H9 (cell line): ENCODE measurements around the gene ABHD14A. TPM values are rescaled to one million over a fixed set of nuclear protein-coding genes. Genes with fewer than 3 reads are reported as not detected.

ENCODE experiments used
- DNase-seq: peaks from one replicate; pipeline ENCODE4 v3.0.0-alpha.2; 2017
- H2AFZ ChIP-seq: one replicate; pipeline ENCODE4 v1.6.1; 2013; ENCODE audit warnings: mild to moderate bottlenecking, low read length, control low read depth, moderate library complexity
- H2AK5ac ChIP-seq: 2 replicates; pipeline ENCODE4 v1.6.1; 2013; ENCODE audit warnings: low read length, control low read depth, mixed read lengths; ENCODE audit not compliant: insufficient read length
- H2BK120ac ChIP-seq: one replicate; pipeline ENCODE4 v1.6.1; 2013; ENCODE audit warnings: low read depth, mild to moderate bottlenecking, low read length, control low read depth, inconsistent platforms; ENCODE audit not compliant: poor library complexity, severe bottlenecking
- H2BK12ac ChIP-seq: 2 replicates; pipeline ENCODE4 v1.6.1; 2013; ENCODE audit warnings: low read length, control low read depth, mixed read lengths, low read depth; ENCODE audit not compliant: insufficient read length
- H2BK15ac ChIP-seq: 2 replicates; pipeline ENCODE4 v1.6.1; 2013; ENCODE audit warnings: low read depth, low read length, control low read depth
- H2BK20ac ChIP-seq: one replicate; pipeline ENCODE4 v1.6.1; 2013; ENCODE audit warnings: low read depth, mild to moderate bottlenecking, low read length, control low read depth, inconsistent platforms; ENCODE audit not compliant: poor library complexity, severe bottlenecking
- H2BK5ac ChIP-seq: 2 replicates; pipeline ENCODE4 v1.6.1; 2013; ENCODE audit warnings: low read length, control low read depth, mixed read lengths; ENCODE audit not compliant: insufficient read length
- H3K14ac ChIP-seq: 2 replicates; pipeline ENCODE4 v1.6.1; 2013; ENCODE audit warnings: low read length, control low read depth; ENCODE audit not compliant: insufficient read depth
- H3K18ac ChIP-seq: 2 replicates; pipeline ENCODE4 v1.6.1; 2013; ENCODE audit warnings: low read depth, mild to moderate bottlenecking, mixed read lengths, low read length, control low read depth; ENCODE audit not compliant: insufficient read length
- H3K23ac ChIP-seq: 2 replicates; pipeline ENCODE4 v1.6.1; 2013; ENCODE audit warnings: low read length, control low read depth, mixed read lengths, low read depth; ENCODE audit not compliant: insufficient read length
- H3K23me2 ChIP-seq: 2 replicates; pipeline ENCODE4 v1.6.1; 2013; ENCODE audit warnings: low read depth, mild to moderate bottlenecking, mixed read lengths, low read length, control low read depth; ENCODE audit not compliant: insufficient read length, poor library complexity, severe bottlenecking
- H3K27ac ChIP-seq: 2 replicates; pipeline ENCODE4 v1.5.1; 2013; ENCODE audit warnings: low read length, control low read depth, mixed read lengths, low read depth; ENCODE audit not compliant: insufficient read length
- H3K27me3 ChIP-seq: 2 replicates; pipeline ENCODE4 v1.6.1; 2013; ENCODE audit warnings: low read length, control low read depth, inconsistent platforms; ENCODE audit not compliant: insufficient read depth
- H3K4ac ChIP-seq: 2 replicates; pipeline ENCODE4 v1.6.1; 2013; ENCODE audit warnings: low read depth, mild to moderate bottlenecking, control low read depth, inconsistent platforms, low read length, moderate library complexity
- H3K4me1 ChIP-seq: 2 replicates; pipeline ENCODE4 v1.6.1; 2013; ENCODE audit warnings: low read length, control low read depth, inconsistent platforms; ENCODE audit not compliant: insufficient read depth
- H3K4me2 ChIP-seq: 2 replicates; pipeline ENCODE4 v1.6.1; 2013; ENCODE audit warnings: low read length, control low read depth, mixed read lengths; ENCODE audit not compliant: insufficient read length, insufficient read depth
- H3K56ac ChIP-seq: 2 replicates; pipeline ENCODE4 v1.6.1; 2013; ENCODE audit warnings: low read depth, mild to moderate bottlenecking, mixed read lengths, low read length, control low read depth; ENCODE audit not compliant: insufficient read length
- H3K79me1 ChIP-seq: 2 replicates; pipeline ENCODE4 v1.6.1; 2013; ENCODE audit warnings: low read depth, mild to moderate bottlenecking, moderate library complexity, low read length, control low read depth, inconsistent platforms; ENCODE audit not compliant: insufficient read depth, poor library complexity, severe bottlenecking
- H3K79me2 ChIP-seq: 2 replicates; pipeline ENCODE4 v1.6.1; 2013; ENCODE audit warnings: low read length, control low read depth, inconsistent platforms; ENCODE audit not compliant: insufficient read depth
- H3K9ac ChIP-seq: 2 replicates; pipeline ENCODE4 v1.6.1; 2013; ENCODE audit warnings: low read length, control low read depth, mixed read lengths; ENCODE audit not compliant: insufficient read length; ENCODE audit errors: extremely low read depth
- H3K9me3 ChIP-seq: one replicate; pipeline ENCODE4 v1.6.1; 2013; ENCODE audit warnings: low read depth, low read length, inconsistent platforms; ENCODE audit not compliant: control insufficient read depth
- H3T11ph ChIP-seq: one replicate; pipeline ENCODE4 v1.6.1; 2013; ENCODE audit warnings: mild to moderate bottlenecking, low read length, control low read depth, inconsistent platforms
- H4K20me1 ChIP-seq: one replicate; pipeline ENCODE4 v1.6.1; 2013; ENCODE audit not compliant: control insufficient read depth, insufficient read length, insufficient read depth
- H4K5ac ChIP-seq: 2 replicates; pipeline ENCODE4 v1.6.1; 2013; ENCODE audit warnings: low read depth, mild to moderate bottlenecking, mixed read lengths, low read length, control low read depth; ENCODE audit not compliant: insufficient read length
- H4K8ac ChIP-seq: replicated peaks from 2 replicates; pipeline ENCODE4 v1.6.1; 2013; ENCODE audit warnings: low read length, control low read depth, mixed read lengths, low read depth; ENCODE audit not compliant: insufficient read length
- H4K91ac ChIP-seq: 2 replicates; pipeline ENCODE4 v1.6.1; 2013; ENCODE audit warnings: low read depth, mild to moderate bottlenecking, moderate library complexity, mixed read lengths, low read length, control low read depth; ENCODE audit not compliant: insufficient read length
- H3K27ac Mint-ChIP-seq, 3 experiments: 2 replicates in 2 of 3; 3 replicates in 1 of 3; pipeline ENCODE4 v1.8.0; 2020 to 2021; ENCODE audit warnings: mixed read lengths in 3 of 3, mild to moderate bottlenecking in 1 of 3, moderate library complexity in 1 of 3
- H3K27me3 Mint-ChIP-seq: 2 replicates; pipeline ENCODE4 v1.8.0; 2021; ENCODE audit warnings: low read depth, mild to moderate bottlenecking, moderate library complexity, mixed read lengths
- H3K36me3 Mint-ChIP-seq, 3 experiments: 2 replicates in 2 of 3; 3 replicates in 1 of 3; pipeline ENCODE4 v1.8.0; 2020 to 2021; ENCODE audit warnings: low read depth in 3 of 3, mixed read lengths in 3 of 3; ENCODE audit not compliant: insufficient read depth in 1 of 3
- H3K4me1 Mint-ChIP-seq, 2 experiments: 2 replicates each; pipeline ENCODE4 v1.8.0; 2020; ENCODE audit warnings: mixed read lengths in 2 of 2
- H3K4me3 Mint-ChIP-seq, 2 experiments: 2 replicates in 1 of 2; 3 replicates in 1 of 2; pipeline ENCODE4 v1.8.0; 2020 to 2021; ENCODE audit warnings: mild to moderate bottlenecking in 2 of 2, mixed read lengths in 2 of 2, moderate library complexity in 1 of 2
- H3K9me3 Mint-ChIP-seq, 2 experiments: 2 replicates in 1 of 2; 3 replicates in 1 of 2; pipeline ENCODE4 v1.8.0; 2020; ENCODE audit warnings: mild to moderate bottlenecking in 2 of 2, mixed read lengths in 2 of 2, moderate library complexity in 1 of 2
- WGBS: extraction: QIAGEN DNeasy Blood & Tissue Kit; methylation state at CpG from one replicate; pipeline ENCODE4 v1.1.7; 2013; ENCODE audit warnings: missing lambda C conversion rate, low lambda C conversion rate, mixed read lengths; ENCODE audit not compliant: insufficient read length; ENCODE audit errors: extremely low coverage; 5-methylcytosine and 5-hydroxymethylcytosine counted together
- total RNA-seq: library from RNA; stranded (reverse); gene quantifications from 2 replicates; pipeline ENCODE4 v1.2.1, GENCODE V29; 2021
- TF ChIP-seq, protein P1 (sequence below): fragments of 200-600 bp; sonication (generic); conservative IDR thresholded peaks from 3 replicates; pipeline ENCODE4 v1.8.0; 2021; ENCODE audit warnings: antibody characterized with exemption, mild to moderate bottlenecking

The ABHD14A gene
- total RNA-seq, 1 experiment from 2014 or later: 3.1 TPM

- Mint-ChIP-seq H3K4me1 (peaks cover 0 to 3% of the 10 kb centered on the region in 2 experiments; a peak in 2 of 4 replicates), H3K9me3 (no peaks in the 10 kb centered on the region; a peak in 1 of 5 replicates), H3K36me3 (peaks cover 54 to 82% (median 66%) of the 10 kb centered on the region in 3 experiments; a peak in 6 of 7 replicates), H3K27ac (no peak overlapping the region), H3K27me3 (no peaks in the 10 kb centered on the region; the same call in 1 of the 2 replicates), H3K4me3 (no peak overlapping the region)
- no peaks in the 10 kb centered on the region for H3K23me2 ChIP-seq
- no peak overlapping the region for H2AK5ac ChIP-seq
- no peak overlapping the region for H3K23ac ChIP-seq
- H4K20me1 ChIP-seq: no peaks in the 10 kb centered on the region
- no CpG with 5 or more reads among the region's 11 CpGs for WGBS
- no peak overlapping the region for H3K27ac ChIP-seq
- H3K9ac ChIP-seq: no peak overlapping the region
- no peak overlapping the region for H4K8ac ChIP-seq
- no peak overlapping the region for H4K91ac ChIP-seq
- H3K4ac ChIP-seq: no peak overlapping the region
- no peaks in the 10 kb centered on the region for H3K79me2 ChIP-seq
- H2BK15ac ChIP-seq: no peak overlapping the region
- no peak overlapping the region for H2BK12ac ChIP-seq
- H3K4me2 ChIP-seq: no peak overlapping the region
- no peak overlapping the region for H2AFZ ChIP-seq
- TF ChIP-seq, protein P1, sequence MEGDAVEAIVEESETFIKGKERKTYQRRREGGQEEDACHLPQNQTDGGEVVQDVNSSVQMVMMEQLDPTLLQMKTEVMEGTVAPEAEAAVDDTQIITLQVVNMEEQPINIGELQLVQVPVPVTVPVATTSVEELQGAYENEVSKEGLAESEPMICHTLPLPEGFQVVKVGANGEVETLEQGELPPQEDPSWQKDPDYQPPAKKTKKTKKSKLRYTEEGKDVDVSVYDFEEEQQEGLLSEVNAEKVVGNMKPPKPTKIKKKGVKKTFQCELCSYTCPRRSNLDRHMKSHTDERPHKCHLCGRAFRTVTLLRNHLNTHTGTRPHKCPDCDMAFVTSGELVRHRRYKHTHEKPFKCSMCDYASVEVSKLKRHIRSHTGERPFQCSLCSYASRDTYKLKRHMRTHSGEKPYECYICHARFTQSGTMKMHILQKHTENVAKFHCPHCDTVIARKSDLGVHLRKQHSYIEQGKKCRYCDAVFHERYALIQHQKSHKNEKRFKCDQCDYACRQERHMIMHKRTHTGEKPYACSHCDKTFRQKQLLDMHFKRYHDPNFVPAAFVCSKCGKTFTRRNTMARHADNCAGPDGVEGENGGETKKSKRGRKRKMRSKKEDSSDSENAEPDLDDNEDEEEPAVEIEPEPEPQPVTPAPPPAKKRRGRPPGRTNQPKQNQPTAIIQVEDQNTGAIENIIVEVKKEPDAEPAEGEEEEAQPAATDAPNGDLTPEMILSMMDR: no peak
- no peaks in the 10 kb centered on the region for H3K9me3 ChIP-seq
- H2BK120ac ChIP-seq: no peak overlapping the region
- H2BK20ac ChIP-seq: no peak overlapping the region
- no peak overlapping the region for H3K56ac ChIP-seq
- no peaks in the 10 kb centered on the region for H3K4me1 ChIP-seq
- H2BK5ac ChIP-seq: no peak overlapping the region
- H3K27me3 ChIP-seq: no peaks in the 10 kb centered on the region
- H3T11ph ChIP-seq: no peak overlapping the region
- H3K18ac ChIP-seq: no peak overlapping the region
- H3K79me1 ChIP-seq: peaks cover 6% of the 10 kb centered on the region
- no peak for DNase-seq
- no peak overlapping the region for H3K14ac ChIP-seq
- H4K5ac ChIP-seq: no peak overlapping the region
Observed at GRCh38 chr3:51934139-51934850, 40.6 kb upstream of the ABHD14A start.
